Spleen (tissue), 3 donors: ENCODE results near the gene ABRACL.

Source experiments
- POLR2A ChIP-seq, 3 donors: fragments of 450-650 bp; IDR thresholded peaks; one replicate each; pipeline ENCODE4 v1.5.1; 2017; ENCODE audit warnings: antibody characterized with exemption in 3 of 3, mild to moderate bottlenecking in 1 of 3
- POLR2AphosphoS5 ChIP-seq, 3 donors: sonication (generic); formaldehyde crosslinking; IDR thresholded peaks; one replicate each; pipeline ENCODE4 v1.5.1; 2017; ENCODE audit warnings: antibody characterized with exemption in 3 of 3

- no peak for TF ChIP-seq POLR2AphosphoS5 (IDR thresholded peaks at IDR 0.05)
- no peak for TF ChIP-seq POLR2A (IDR thresholded peaks at IDR 0.05)
Measured at GRCh38 chr6:139008117-139008516, 20.4 kb upstream of the ABRACL start.
